Activated CD4-positive, alpha-beta T cell treated with anti-CD3 and anti-CD28 coated beads, Interleukin-2, amount 50 U/mL, for 4 hours (primary cell): Measurements from ENCODE around the gene SPRING1.

Experiments used
- DNase-seq, 2 experiments: peaks; one replicate each; pipeline ENCODE4 v3.0.0-alpha.2; 2020

Gene SPRING1

GRCh38 chr12:116736962-116737773, 701 bp downstream of the SPRING1 start:
- DNase-seq = no peak

- no peak for DNase-seq
Observed at GRCh38 chr12:116735951-116736599, 1.8 kb downstream of the SPRING1 start.

GRCh38 chr12:116735084-116735483, 2.8 kb downstream of the SPRING1 start:
- no peak for DNase-seq

- DNase-seq = no peak
Observed at GRCh38 chr12:116734156-116734768, 3.6 kb downstream of the SPRING1 start.

GRCh38 chr12:116731801-116732200, 6.1 kb downstream of the SPRING1 start:
- no peak for DNase-seq

GRCh38 chr12:116727891-116728290, 10.0 kb downstream of the SPRING1 start:
- no peak for DNase-seq

GRCh38 chr12:116727261-116727660, 10.6 kb downstream of the SPRING1 start:
- DNase-seq = no peak

- no peak for DNase-seq
Observed at GRCh38 chr12:116726694-116727093, 11.2 kb downstream of the SPRING1 start.

- no peak for DNase-seq
Observed at GRCh38 chr12:116722245-116722644, 15.6 kb downstream of the SPRING1 start.

- no peak for DNase-seq
Observed at GRCh38 chr12:116719731-116720528, 17.9 kb downstream of the SPRING1 start.

- no peak for DNase-seq
Observed at GRCh38 chr12:116718655-116719454, 19.0 kb downstream of the SPRING1 start.

- no peak for DNase-seq
Observed at GRCh38 chr12:116717466-116718437, 20.1 kb downstream of the SPRING1 start.

- DNase-seq = no peak
Observed at GRCh38 chr12:116714175-116714574, 23.7 kb downstream of the SPRING1 start.

- DNase-seq = no peak
Observed at GRCh38 chr12:116713527-116713926, 24.3 kb downstream of the SPRING1 start.

GRCh38 chr12:116712458-116713303, 25.2 kb downstream of the SPRING1 start:
- no peak for DNase-seq

GRCh38 chr12:116710370-116711150, 27.3 kb downstream of the SPRING1 start:
- no peak for DNase-seq

GRCh38 chr12:116709768-116710167, 28.1 kb downstream of the SPRING1 start:
- DNase-seq = no peak

- DNase-seq = peak; percentile 34 to 45
Observed at GRCh38 chr12:116708826-116709756, 28.8 kb downstream of the SPRING1 start.
